Activated T-cell treated with anti-CD3 and anti-CD28 coated beads, Interleukin-2, amount 50 U/mL, for 4 hours (primary cell): Measurements from ENCODE around the gene GFI1. TPM values are rescaled to one million over a fixed set of nuclear protein-coding genes. Genes with fewer than 3 reads are reported as not detected.

Source experiments
- ATAC-seq, 2 donors: fragments of 200-7000 bp; cut with Tn5 transposase; one replicate each; pipeline ENCODE4 v1.10.0; 2021
- DNase-seq: peaks from one replicate; pipeline ENCODE4 v3.0.0-alpha.2; 2020
- H3K27me3 Mint-ChIP-seq: one replicate; pipeline ENCODE4 v1.8.0; 2021; ENCODE audit warnings: low read depth, mixed read lengths
- H3K36me3 Mint-ChIP-seq: one replicate; pipeline ENCODE4 v1.8.0; 2022; ENCODE audit warnings: mixed read lengths; ENCODE audit not compliant: insufficient read depth
- H3K4me1 Mint-ChIP-seq: one replicate; pipeline ENCODE4 v1.8.0; 2021; ENCODE audit warnings: low read depth, mixed read lengths
- H3K4me3 Mint-ChIP-seq: one replicate; pipeline ENCODE4 v1.8.0; 2021; ENCODE audit warnings: mild to moderate bottlenecking, moderate library complexity, mixed read lengths
- H3K9me3 Mint-ChIP-seq: one replicate; pipeline ENCODE4 v1.8.0; 2021; ENCODE audit warnings: mixed read lengths
- total RNA-seq, 3 donors: library from RNA; stranded (reverse); gene quantifications; one replicate each; pipeline ENCODE4 v1.2.1, GENCODE V29; 2021

Gene GFI1
- total RNA-seq, 3 donors from 2014 or later = 99.4 to 136 (median 115) TPM

DNA sequence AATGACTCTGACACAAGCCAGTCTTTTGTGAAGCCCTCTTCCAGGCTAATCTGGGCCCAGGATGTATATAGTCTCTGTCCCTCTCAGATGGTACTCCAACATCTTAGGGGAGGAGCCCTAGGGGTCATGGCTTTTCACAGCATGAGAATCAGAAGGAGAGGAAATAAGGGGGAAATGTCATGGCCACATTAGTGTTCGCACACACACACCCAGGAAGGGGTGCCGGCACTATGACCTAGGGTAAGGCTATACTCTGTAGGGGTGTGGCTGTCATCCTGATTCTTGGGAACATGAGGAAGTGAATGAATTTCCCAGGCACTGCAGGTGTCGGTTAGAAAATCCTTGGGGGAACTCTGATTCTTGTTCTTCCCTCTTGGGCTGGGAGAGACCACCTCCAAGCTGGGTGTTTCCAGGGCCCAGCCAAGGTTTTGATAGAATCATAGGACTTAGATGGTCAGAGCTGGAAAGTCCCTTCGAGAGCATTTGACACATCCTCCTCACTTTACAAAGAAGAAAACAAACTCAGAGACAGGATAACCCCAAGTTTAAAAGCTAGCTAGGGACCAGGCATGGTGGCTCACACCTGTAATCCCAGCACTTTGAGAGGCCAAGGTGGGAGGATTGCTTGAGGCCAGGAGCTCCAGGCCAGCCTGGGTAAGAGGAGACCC, 22.0 kb downstream of the GFI1 start:
- H3K4me3 Mint-ChIP-seq = no peak overlapping the region
- peaks cover 45% of the 10 kb centered on the region for H3K4me1 Mint-ChIP-seq
- ATAC-seq = peak; percentile 38 to 45
- H3K36me3 Mint-ChIP-seq = peaks cover 7% of the 10 kb centered on the region
- H3K9me3 Mint-ChIP-seq = no peaks in the 10 kb centered on the region
- H3K27me3 Mint-ChIP-seq = no peaks in the 10 kb centered on the region
- DNase-seq = no peak

DNA sequence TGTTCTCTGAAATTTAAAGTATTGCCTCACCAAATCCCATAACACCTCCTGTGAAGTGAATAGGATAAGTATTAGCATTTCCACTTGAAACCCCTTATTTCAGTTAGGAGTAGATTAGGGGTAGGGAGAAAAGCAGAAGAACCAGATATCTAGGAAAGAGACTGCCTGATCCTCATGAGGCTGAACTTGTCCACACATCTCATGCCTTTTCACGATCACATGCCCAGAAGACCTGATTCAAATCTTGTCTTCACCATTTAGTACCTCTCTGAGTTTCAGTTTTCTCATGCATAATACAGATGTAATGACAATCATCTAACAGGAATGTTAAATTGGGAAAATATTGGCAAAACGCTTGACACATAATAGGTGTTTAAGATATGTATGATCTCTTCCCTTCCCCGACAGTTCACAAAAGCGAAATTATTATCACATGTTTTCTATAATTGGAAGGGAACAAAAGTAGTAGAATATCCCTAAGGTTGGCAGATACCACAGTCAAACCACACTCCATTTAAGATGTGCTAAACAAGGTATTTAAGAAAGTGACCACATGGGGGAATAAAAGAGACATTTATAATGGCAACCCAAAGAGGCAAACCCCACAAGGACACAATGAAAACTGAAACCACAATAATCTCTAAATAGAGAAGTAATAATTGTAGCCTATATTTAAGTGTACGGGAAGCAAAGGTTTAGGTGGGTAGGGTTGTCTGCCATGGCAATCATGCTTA, 25.2 kb downstream of the GFI1 start:
- peaks cover 44% of the 10 kb centered on the region for H3K4me1 Mint-ChIP-seq
- H3K9me3 Mint-ChIP-seq = no peaks in the 10 kb centered on the region
- DNase-seq (no peak), ATAC-seq (no peak)
- no peaks in the 10 kb centered on the region for H3K27me3 Mint-ChIP-seq
- H3K36me3 Mint-ChIP-seq = peaks cover 3% of the 10 kb centered on the region
- H3K4me3 Mint-ChIP-seq = no peak overlapping the region

DNA sequence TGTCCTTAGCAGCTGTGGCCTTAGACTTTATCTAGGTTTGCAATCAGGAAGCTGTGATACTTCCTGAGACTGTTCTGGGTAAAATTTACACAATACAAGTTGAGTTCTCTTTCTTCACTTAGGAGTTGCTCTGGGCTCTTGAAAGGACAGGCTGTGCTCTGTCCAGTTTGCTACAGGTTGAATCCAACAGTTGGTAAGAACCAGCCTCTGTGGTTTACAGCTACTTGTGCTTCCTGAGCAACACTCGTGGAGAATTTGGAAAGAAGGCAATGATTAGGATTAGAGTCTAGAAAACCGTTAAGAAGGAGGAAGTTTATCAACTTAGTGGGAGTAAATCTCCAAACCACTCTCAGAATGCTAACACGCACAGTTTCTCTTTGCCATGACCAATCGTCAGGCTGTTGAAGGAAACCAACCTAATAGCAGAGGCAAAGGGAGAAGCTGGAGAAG, 26.8 kb downstream of the GFI1 start:
- no peaks in the 10 kb centered on the region for H3K27me3 Mint-ChIP-seq
- DNase-seq (no peak), ATAC-seq (no peak)
- peaks cover 31% of the 10 kb centered on the region for H3K4me1 Mint-ChIP-seq
- no peaks in the 10 kb centered on the region for H3K9me3 Mint-ChIP-seq
- no peak overlapping the region for H3K4me3 Mint-ChIP-seq
- H3K36me3 Mint-ChIP-seq = peaks cover 1% of the 10 kb centered on the region

DNA sequence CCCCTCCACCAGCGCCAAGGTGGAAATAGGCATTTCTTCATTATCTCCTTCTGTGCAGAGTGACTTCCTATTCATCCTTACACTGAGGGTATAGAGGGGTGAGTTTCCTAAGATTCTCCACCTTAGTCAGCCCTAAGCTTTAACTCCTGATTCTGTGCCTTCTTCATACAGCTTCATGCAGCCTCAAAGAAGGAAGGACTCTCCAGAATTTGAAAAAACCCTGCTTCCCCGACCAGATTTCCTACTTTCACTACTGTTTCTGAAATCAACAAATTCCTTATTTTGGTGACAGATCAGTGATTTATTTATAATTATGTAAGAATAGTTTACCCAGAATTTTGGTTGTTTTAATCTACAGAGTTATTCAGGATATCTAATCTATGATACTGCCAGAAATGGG, 28.6 kb downstream of the GFI1 start:
- Mint-ChIP-seq H3K36me3 (no peaks in the 10 kb centered on the region), H3K9me3 (no peaks in the 10 kb centered on the region), H3K4me3 (no peak overlapping the region), H3K27me3 (no peaks in the 10 kb centered on the region), H3K4me1 (peaks cover 17% of the 10 kb centered on the region)
- no peak for ATAC-seq
- DNase-seq = no peak

DNA sequence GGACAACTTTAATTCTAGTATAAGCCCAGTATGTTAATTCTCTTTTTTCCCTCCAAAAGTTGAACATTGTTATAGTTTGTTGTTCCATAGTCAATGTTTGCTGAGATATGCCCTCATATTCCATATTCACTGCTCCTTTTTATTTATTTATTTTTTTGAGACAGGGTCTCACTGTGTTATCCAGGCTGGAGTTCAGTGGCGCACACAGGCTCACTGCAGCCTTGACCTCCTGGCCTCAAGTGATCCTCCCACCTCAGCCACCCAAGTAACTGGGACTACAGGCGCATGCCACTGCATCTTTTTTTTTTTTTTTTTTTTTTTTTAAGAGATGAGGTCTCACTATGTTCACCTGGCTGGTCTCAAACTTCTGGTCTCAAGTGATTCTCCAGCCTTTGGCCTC, 38.7 kb downstream of the GFI1 start:
- no peaks in the 10 kb centered on the region for H3K27me3 Mint-ChIP-seq
- no peaks in the 10 kb centered on the region for H3K36me3 Mint-ChIP-seq
- no peak overlapping the region for H3K4me3 Mint-ChIP-seq
- H3K9me3 Mint-ChIP-seq = no peaks in the 10 kb centered on the region
- ATAC-seq = no peak
- no peak for DNase-seq
- H3K4me1 Mint-ChIP-seq = peaks cover 2% of the 10 kb centered on the region

DNA sequence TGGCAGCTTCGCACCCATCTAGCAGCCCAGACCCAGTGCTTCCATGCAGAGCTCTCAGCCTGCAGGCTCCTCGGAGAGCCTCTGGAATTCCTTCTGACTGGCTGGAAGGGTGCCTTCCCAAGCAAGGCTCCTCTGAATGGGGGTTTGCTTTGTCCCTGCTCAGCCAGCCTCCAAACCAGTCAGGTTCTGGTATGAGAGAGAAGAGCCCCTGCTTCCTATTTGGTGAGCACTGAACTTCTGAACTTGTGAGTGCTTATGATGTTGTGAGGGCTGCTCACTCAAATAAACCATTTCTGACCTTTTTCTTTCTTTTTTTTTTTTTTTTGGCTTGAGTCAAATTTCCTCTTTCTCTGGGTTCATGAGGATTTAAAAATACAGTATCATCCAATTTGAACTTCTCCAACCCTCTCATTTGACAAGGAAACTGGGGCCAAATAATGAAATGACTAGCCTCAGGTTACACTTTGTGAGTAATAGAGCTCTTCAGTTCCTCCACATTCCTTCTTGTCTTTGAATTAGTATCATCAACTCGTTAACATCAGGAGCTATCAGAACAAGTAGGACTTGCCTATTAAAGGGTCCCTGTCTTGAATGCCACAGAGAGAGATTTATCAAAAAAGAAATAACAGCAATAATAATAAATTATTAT, 39.6 kb downstream of the GFI1 start:
- ATAC-seq (no peak), DNase-seq (no peak)

DNA sequence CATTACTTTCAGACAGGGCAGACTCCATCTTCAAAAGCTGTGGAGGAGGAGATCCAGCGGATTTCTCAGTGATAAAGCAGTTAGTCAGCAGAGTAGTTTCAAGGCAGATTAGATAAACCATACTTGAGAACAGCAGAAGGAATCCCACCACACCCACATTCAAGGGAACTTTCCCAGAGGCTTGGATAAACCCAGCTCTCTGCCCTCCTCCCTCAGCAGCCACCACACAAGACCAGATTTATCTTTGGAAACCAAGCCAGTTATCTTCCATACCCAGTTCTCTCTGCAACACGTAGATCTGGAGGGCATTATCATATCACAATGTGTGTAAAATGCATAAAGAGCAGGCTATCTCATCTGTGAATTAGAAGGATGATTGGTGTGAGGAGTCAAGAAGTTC, 40.2 kb downstream of the GFI1 start:
- no peaks in the 10 kb centered on the region for H3K9me3 Mint-ChIP-seq
- no peak overlapping the region for H3K4me3 Mint-ChIP-seq
- DNase-seq (no peak), ATAC-seq (no peak)
- no peaks in the 10 kb centered on the region for H3K27me3 Mint-ChIP-seq
- H3K4me1 Mint-ChIP-seq = peaks cover 2% of the 10 kb centered on the region
- no peaks in the 10 kb centered on the region for H3K36me3 Mint-ChIP-seq

More for the DNA sequence above, 39.6 kb downstream of the GFI1 start:
- Mint-ChIP-seq H3K27me3 (no peaks in the 10 kb centered on the region), H3K4me1 (peaks cover 2% of the 10 kb centered on the region), H3K9me3 (no peaks in the 10 kb centered on the region), H3K4me3 (no peak overlapping the region), H3K36me3 (no peaks in the 10 kb centered on the region)

DNA sequence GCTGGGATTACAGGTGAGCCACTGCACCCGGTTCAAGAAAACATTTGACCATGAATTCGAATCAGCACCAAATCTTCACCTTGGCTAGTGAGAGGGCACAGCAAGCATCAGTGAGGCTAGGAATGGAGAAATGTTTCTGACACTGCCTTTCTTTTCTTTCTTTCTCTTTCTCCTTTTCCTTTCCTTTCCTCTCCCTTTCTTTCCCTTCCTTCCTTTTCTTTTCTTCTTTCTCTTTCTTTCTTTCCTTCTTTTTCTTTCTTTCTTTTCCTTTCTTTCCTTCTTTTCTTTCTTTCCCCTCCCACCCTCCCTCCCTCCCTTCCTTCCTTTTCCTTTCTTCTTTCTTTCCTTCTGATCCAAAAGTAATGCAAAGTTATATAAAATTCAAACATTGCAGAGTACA, 40.9 kb downstream of the GFI1 start:
- H3K4me3 Mint-ChIP-seq = no peak overlapping the region

DNA sequence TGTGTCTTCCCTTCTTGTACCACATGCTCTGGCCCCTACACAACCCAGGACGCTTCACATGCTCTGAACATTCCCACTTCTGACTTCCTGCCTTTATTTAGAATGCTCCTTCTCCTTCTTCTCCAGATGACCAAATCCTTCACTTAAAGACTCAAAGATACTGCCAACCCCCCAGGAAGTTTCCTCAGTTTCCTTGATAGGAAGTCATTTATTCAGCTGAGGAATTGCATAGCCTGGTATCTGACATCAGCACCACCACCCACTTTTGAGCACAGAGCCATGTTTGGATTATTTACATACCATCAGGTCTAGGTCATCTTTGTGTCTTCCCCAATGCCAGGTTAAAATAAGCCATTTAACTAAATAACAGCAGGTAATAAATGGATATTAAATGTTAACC, 42.4 kb downstream of the GFI1 start:
- H3K36me3 Mint-ChIP-seq = no peaks in the 10 kb centered on the region
- peaks cover 4% of the 10 kb centered on the region for H3K4me1 Mint-ChIP-seq
- DNase-seq (no peak), ATAC-seq (no peak)
- no peak overlapping the region for H3K4me3 Mint-ChIP-seq
- no peaks in the 10 kb centered on the region for H3K27me3 Mint-ChIP-seq
- no peaks in the 10 kb centered on the region for H3K9me3 Mint-ChIP-seq

More for the DNA sequence above, 40.9 kb downstream of the GFI1 start:
- Mint-ChIP-seq H3K27me3 (no peaks in the 10 kb centered on the region), H3K36me3 (no peaks in the 10 kb centered on the region), H3K4me1 (peaks cover 2% of the 10 kb centered on the region), H3K9me3 (no peaks in the 10 kb centered on the region)
- DNase-seq (no peak), ATAC-seq (no peak)

DNA sequence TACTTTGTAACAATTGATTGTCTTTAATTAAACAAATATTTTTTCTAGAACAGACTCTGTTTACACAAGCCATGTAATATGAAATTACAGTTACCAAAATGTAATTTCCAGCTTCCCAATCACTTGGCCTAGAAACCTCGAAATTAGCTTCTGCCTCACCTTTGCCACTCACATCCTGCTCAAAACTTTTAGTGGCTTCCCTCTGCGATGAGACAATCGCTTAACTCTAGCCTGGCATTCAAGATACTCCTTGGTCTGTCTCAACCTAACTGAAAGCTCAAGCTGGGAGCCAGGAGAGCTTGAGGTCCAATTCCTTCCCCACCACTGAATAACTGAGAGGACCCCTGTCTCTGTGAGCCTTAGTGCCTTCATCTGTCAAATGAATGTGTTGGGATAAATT, 42.8 kb downstream of the GFI1 start:
- H3K9me3 Mint-ChIP-seq = no peaks in the 10 kb centered on the region
- no peak overlapping the region for H3K4me3 Mint-ChIP-seq
- DNase-seq = no peak
- peaks cover 8% of the 10 kb centered on the region for H3K4me1 Mint-ChIP-seq
- no peak for ATAC-seq
- no peaks in the 10 kb centered on the region for H3K27me3 Mint-ChIP-seq
- no peaks in the 10 kb centered on the region for H3K36me3 Mint-ChIP-seq

DNA sequence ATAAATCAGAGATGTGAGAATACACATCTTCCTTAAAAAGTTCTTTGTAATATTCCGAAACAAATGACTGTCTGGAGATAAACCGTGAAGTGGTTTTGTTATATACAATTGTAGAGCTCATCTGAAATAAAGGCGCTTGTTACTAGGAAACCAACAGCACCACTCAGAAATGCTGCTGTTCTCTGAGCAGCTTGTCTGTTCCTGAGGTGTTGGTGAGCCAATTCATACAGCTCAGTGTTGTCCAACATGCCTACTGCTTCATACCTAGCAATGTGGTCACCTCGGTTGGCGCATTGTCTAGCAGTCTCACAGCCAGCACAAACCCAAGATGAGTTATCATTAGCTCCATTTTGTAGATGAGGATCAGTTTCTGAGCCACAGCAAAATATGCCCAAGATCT, 44.4 kb downstream of the GFI1 start:
- Mint-ChIP-seq H3K4me1 (peaks cover 8% of the 10 kb centered on the region), H3K9me3 (no peaks in the 10 kb centered on the region), H3K27me3 (no peaks in the 10 kb centered on the region), H3K36me3 (no peaks in the 10 kb centered on the region), H3K4me3 (no peak overlapping the region)
- DNase-seq (no peak), ATAC-seq (no peak)

DNA sequence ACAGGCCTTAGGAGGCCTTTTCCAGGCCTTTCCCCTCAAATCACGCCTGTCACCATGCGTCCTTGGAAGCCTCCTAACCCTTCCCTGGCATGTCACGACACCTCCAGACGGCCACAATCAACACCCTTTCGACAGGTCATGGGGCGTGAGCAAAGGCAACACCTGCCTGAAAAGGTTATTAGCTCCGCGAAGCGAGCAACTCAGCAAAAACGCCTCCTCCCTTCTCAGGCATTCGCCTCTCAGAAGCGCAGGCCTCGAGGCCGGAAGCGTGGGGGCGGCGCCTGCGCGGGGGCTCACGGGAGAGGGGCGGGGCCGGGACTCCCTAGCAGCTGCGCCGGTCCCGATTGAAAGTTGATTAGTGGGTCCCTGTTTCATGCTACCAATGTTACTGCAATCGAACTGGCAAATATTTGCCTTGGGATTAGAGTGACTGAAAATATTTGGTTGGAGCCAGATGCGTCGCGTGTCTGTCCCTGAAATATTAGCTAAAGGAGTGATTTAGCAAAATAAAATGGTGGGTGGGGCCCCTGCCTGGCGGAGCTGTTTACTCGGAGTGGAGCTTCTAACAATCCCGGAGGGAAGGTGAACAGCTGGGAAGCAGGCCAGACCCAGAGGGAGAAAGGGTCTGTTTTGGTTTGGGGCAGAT, 44.9 kb downstream of the GFI1 start:
- ATAC-seq = no peak
- H3K36me3 Mint-ChIP-seq = no peaks in the 10 kb centered on the region
- peaks cover 8% of the 10 kb centered on the region for H3K4me1 Mint-ChIP-seq
- no peaks in the 10 kb centered on the region for H3K27me3 Mint-ChIP-seq
- H3K9me3 Mint-ChIP-seq = no peaks in the 10 kb centered on the region
- DNase-seq = no peak
- H3K4me3 Mint-ChIP-seq = no peak overlapping the region

DNA sequence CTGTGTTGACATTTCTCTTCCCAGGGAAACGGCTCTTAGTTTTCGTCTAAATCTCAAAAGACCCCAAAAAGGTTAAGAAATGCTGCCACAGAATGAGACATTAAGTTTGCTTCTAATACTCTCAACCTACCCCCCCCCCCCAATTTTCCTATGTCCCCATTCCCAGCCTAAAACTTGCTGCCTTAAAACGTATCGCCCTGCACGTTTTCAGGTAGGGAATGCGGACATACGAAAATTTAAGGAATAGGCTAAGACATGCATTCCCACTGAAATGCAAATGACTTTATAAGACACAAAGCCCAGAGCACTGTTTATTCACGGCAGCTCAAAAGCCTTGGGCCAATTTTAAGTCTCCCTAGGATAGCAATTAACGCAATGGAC, 45.4 kb downstream of the GFI1 start:
- Mint-ChIP-seq H3K27me3 (no peaks in the 10 kb centered on the region), H3K4me3 (no peak overlapping the region), H3K9me3 (no peaks in the 10 kb centered on the region), H3K4me1 (peaks cover 8% of the 10 kb centered on the region), H3K36me3 (no peaks in the 10 kb centered on the region)
- ATAC-seq (no peak), DNase-seq (no peak)

DNA sequence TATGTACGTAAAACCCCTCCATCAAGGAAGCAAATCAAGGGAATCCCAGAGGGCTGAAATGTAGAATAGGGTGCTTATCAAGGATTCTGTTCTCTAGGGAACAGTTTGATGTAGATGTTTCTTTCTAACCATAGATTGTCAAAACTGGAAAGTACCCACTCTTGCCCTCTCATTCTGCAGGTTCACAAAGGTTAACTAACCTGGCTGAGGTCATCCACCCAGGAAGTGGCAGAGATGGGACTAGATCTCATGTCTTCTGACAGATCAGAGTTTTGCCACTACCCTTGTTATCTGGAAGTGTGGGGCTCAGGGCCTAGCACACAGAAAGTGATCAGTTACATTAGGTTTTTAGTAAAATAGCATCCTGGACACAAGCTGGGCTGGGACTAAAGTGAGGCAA, 47.4 kb downstream of the GFI1 start:
- Mint-ChIP-seq H3K36me3 (no peaks in the 10 kb centered on the region), H3K9me3 (peaks cover 4% of the 10 kb centered on the region), H3K4me3 (no peak overlapping the region), H3K4me1 (peaks cover 8% of the 10 kb centered on the region), H3K27me3 (no peaks in the 10 kb centered on the region)
- ATAC-seq (no peak), DNase-seq (no peak)
